CD4-positive, alpha-beta memory T cell (primary cell): Measurements from ENCODE around the gene PDE6A. TPM values are rescaled to one million over a fixed set of nuclear protein-coding genes. Genes with fewer than 3 reads are reported as not detected.
"Not testable (repeated sequence)": the region's sequence is repeated elsewhere in the genome, so short reads cannot be mapped to it uniquely, and the experiment has no call there.

Source experiments
- CTCF ChIA-PET: fragments of 350-600 bp; sonication (Branson Sonifier 250); formaldehyde crosslinking; loops from one replicate; lab custom pipeline; 2021; ENCODE audit warnings: inconsistent platforms; ENCODE audit not compliant: partially characterized antibody; lab: Charles Lee
- POLR2A ChIA-PET: fragments of 350-600 bp; sonication (Branson Sonifier 250); formaldehyde crosslinking; loops from one replicate; lab custom pipeline; 2021; ENCODE audit not compliant: partially characterized antibody; lab: Charles Lee
- DNase-seq, 5 donors: peaks; one replicate each; pipeline versions ENCODE4 v3.0.0 to v3.0.0-alpha.2; 2020 to 2022; ENCODE audit warnings: mixed read lengths in 1 of 5
- H3K27ac ChIP-seq: one replicate; pipeline ENCODE4 v1.7.0; 2013; ENCODE audit warnings: low read depth, low read length
- H3K27me3 ChIP-seq: 2 replicates; pipeline ENCODE4 v1.7.0; 2013; ENCODE audit warnings: mild to moderate bottlenecking, low read length, moderate library complexity; ENCODE audit not compliant: insufficient read depth
- H3K36me3 ChIP-seq: 2 replicates; pipeline ENCODE4 v1.7.0; 2013; ENCODE audit warnings: mild to moderate bottlenecking, low read length, moderate library complexity; ENCODE audit not compliant: insufficient read depth
- H3K4me1 ChIP-seq: 2 replicates; pipeline ENCODE4 v1.7.0; 2013; ENCODE audit warnings: mild to moderate bottlenecking, low read length, moderate library complexity; ENCODE audit not compliant: insufficient read depth
- H3K4me3 ChIP-seq, 2 donors: one replicate each; pipeline ENCODE4 v1.7.0; 2013; ENCODE audit warnings: low read length in 2 of 2, mild to moderate bottlenecking in 1 of 2
- H3K9me3 ChIP-seq, 2 donors: one replicate each; pipeline ENCODE4 v1.7.0; 2013; ENCODE audit warnings: low read length in 2 of 2, control low read depth in 1 of 2; ENCODE audit not compliant: control insufficient read depth in 1 of 2
- H3K27ac Mint-ChIP-seq, 7 donors: one replicate each; pipeline ENCODE4 v1.8.0; 2020 to 2021; ENCODE audit warnings: mixed read lengths in 7 of 7, mild to moderate bottlenecking in 6 of 7, inconsistent platforms in 3 of 7, moderate library complexity in 3 of 7
- H3K27me3 Mint-ChIP-seq, 2 donors: one replicate each; pipeline ENCODE4 v1.8.0; 2020 to 2021; ENCODE audit warnings: mixed read lengths in 2 of 2
- H3K36me3 Mint-ChIP-seq, 2 donors: one replicate each; pipeline ENCODE4 v1.8.0; 2020 to 2021; ENCODE audit warnings: mixed read lengths in 2 of 2, inconsistent platforms in 1 of 2, mild to moderate bottlenecking in 1 of 2
- H3K4me1 Mint-ChIP-seq, 4 donors: one replicate each; pipeline ENCODE4 v1.8.0; 2020 to 2021; ENCODE audit warnings: mixed read lengths in 4 of 4, mild to moderate bottlenecking in 1 of 4
- H3K4me3 Mint-ChIP-seq, 8 donors: one replicate each; pipeline ENCODE4 v1.8.0; 2020 to 2021; ENCODE audit warnings: mixed read lengths in 8 of 8, mild to moderate bottlenecking in 7 of 8, moderate library complexity in 6 of 8, inconsistent platforms in 3 of 8
- H3K9me3 Mint-ChIP-seq, 8 donors: one replicate each; pipeline ENCODE4 v1.8.0; 2020 to 2021; ENCODE audit warnings: mixed read lengths in 8 of 8, mild to moderate bottlenecking in 5 of 8, inconsistent platforms in 3 of 8, moderate library complexity in 1 of 8
- intact Hi-C: fragments of 100-400 bp; cut with micrococcal nuclease; formaldehyde crosslinking; loops from one replicate; pipeline ENCODE4 v1.15.1; 2023
- polyA plus RNA-seq, 2 donors: library from polyadenylated mRNA; unstranded; fragments of 300-500 nt; fragmentation: Illumina TruSeq; gene quantifications; one replicate each; pipeline ENCODE4 v1.2.3, GENCODE V29; 2021
- total RNA-seq, 2 experiments: library from RNA; stranded (reverse); gene quantifications; one replicate each; pipeline ENCODE4 v1.2.3, GENCODE V29; 2021

The PDE6A gene
- total and polyA plus RNA-seq, 4 experiments from 2014 or later = not detected

GRCh38 chr5:149953436-149954121 lies 9.0 kb upstream of the PDE6A start:
- H3K4me3 ChIP-seq = no peak overlapping the region
- H3K27me3 Mint-ChIP-seq = peaks cover 0 to 1% of the 10 kb centered on the region in 2 donors
- no peaks in the 10 kb centered on the region for H3K36me3 Mint-ChIP-seq
- H3K4me1 Mint-ChIP-seq = no peaks in the 10 kb centered on the region
- no peak for DNase-seq
- no peak overlapping the region for H3K27ac Mint-ChIP-seq
- no peak overlapping the region for H3K27ac ChIP-seq
- no peaks in the 10 kb centered on the region for H3K4me1 ChIP-seq
- no peak overlapping the region for H3K4me3 Mint-ChIP-seq
- ChIA-PET CTCF (no interaction called here), POLR2A (no interaction called here)
- no peaks in the 10 kb centered on the region for H3K9me3 ChIP-seq
- no peaks in the 10 kb centered on the region for H3K9me3 Mint-ChIP-seq
- intact Hi-C loops = no loop called here
- H3K27me3 ChIP-seq = no peaks in the 10 kb centered on the region
- no peaks in the 10 kb centered on the region for H3K36me3 ChIP-seq

GRCh38 chr5:149951138-149951749 lies 6.7 kb upstream of the PDE6A start:
- DNase-seq = no peak
- H3K4me3 Mint-ChIP-seq = no peak overlapping the region
- intact Hi-C loops = no loop called here
- peaks cover 0 to 6% of the 10 kb centered on the region in 2 donors for H3K27me3 Mint-ChIP-seq
- H3K4me1 Mint-ChIP-seq = no peaks in the 10 kb centered on the region
- no peaks in the 10 kb centered on the region for H3K27me3 ChIP-seq
- no peak overlapping the region for H3K4me3 ChIP-seq
- ChIA-PET POLR2A (no interaction called here), CTCF (interaction anchor here (2.6 kb wide), 1 partner anchor 8 kb away, joined by 10 read pairs; the partner anchor contains the start of gene SLC26A2)
- no peaks in the 10 kb centered on the region for H3K9me3 ChIP-seq
- no peaks in the 10 kb centered on the region for H3K36me3 ChIP-seq
- no peak overlapping the region for H3K27ac Mint-ChIP-seq
- H3K4me1 ChIP-seq = no peaks in the 10 kb centered on the region
- no peaks in the 10 kb centered on the region for H3K9me3 Mint-ChIP-seq
- H3K27ac ChIP-seq = no peak overlapping the region
- no peaks in the 10 kb centered on the region for H3K36me3 Mint-ChIP-seq

- H3K27me3 ChIP-seq = no peaks in the 10 kb centered on the region
Measured at GRCh38 chr5:149948993-149949392, 4.4 kb upstream of the PDE6A start.

GRCh38 chr5:149946118-149946517 lies 1.5 kb upstream of the PDE6A start:
- DNase-seq = no peak
- H3K4me3 ChIP-seq = no peak overlapping the region
- no peaks in the 10 kb centered on the region for H3K4me1 ChIP-seq
- no peak overlapping the region for H3K27ac Mint-ChIP-seq
- no peak overlapping the region for H3K27ac ChIP-seq
- CTCF ChIA-PET = interaction anchor here (0.6 to 2.2 kb wide), 2 partner anchors 45 to 394 kb away, joined by 5 read pairs; no protein-coding TSS in a partner anchor
- H3K36me3 ChIP-seq = no peaks in the 10 kb centered on the region
- intact Hi-C loops = no loop called here
- H3K27me3 ChIP-seq = no peaks in the 10 kb centered on the region
- H3K4me1 Mint-ChIP-seq = no peaks in the 10 kb centered on the region
- no peaks in the 10 kb centered on the region for H3K36me3 Mint-ChIP-seq
- no peaks in the 10 kb centered on the region for H3K9me3 ChIP-seq
- no peaks in the 10 kb centered on the region for H3K9me3 Mint-ChIP-seq
- H3K27me3 Mint-ChIP-seq = peaks cover 0 to 6% of the 10 kb centered on the region in 2 donors
- POLR2A ChIA-PET = no interaction called here
- no peak overlapping the region for H3K4me3 Mint-ChIP-seq

More at GRCh38 chr5:149948993-149949392, 4.4 kb upstream of the PDE6A start:
- Mint-ChIP-seq H3K4me1 (no peaks in the 10 kb centered on the region), H3K27ac (no peak overlapping the region), H3K4me3 (no peak overlapping the region), H3K27me3 (peaks cover 0 to 6% of the 10 kb centered on the region in 2 donors), H3K9me3 (no peaks in the 10 kb centered on the region), H3K36me3 (no peaks in the 10 kb centered on the region)
- H3K36me3 ChIP-seq = no peaks in the 10 kb centered on the region
- no peak for DNase-seq
- H3K4me3 ChIP-seq = no peak overlapping the region
- no peaks in the 10 kb centered on the region for H3K9me3 ChIP-seq
- H3K4me1 ChIP-seq = no peaks in the 10 kb centered on the region
- ChIA-PET CTCF (interaction anchor here (1.0 to 1.4 kb wide), 2 partner anchors 10 to 42 kb away, joined by 4 to 8 read pairs; no protein-coding TSS in a partner anchor), POLR2A (no interaction called here)
- intact Hi-C loops = no loop called here
- no peak overlapping the region for H3K27ac ChIP-seq

- CTCF ChIA-PET, intact Hi-C loops, H3K4me1 ChIP-seq, H3K4me1 Mint-ChIP-seq, H3K4me3 Mint-ChIP-seq, DNase-seq, H3K4me3 ChIP-seq, H3K36me3 ChIP-seq, H3K27me3 Mint-ChIP-seq, POLR2A ChIA-PET, H3K27ac ChIP-seq, H3K9me3 Mint-ChIP-seq, H3K27me3 ChIP-seq, H3K36me3 Mint-ChIP-seq, H3K27ac Mint-ChIP-seq, H3K9me3 ChIP-seq: not testable (repeated sequence)
Measured at GRCh38 chr5:149943177-149943949, 1.2 kb downstream of the PDE6A start.

GRCh38 chr5:149942741-149943169 lies 1.8 kb downstream of the PDE6A start:
- H3K27me3 ChIP-seq, H3K9me3 Mint-ChIP-seq, POLR2A ChIA-PET, H3K27me3 Mint-ChIP-seq, H3K36me3 ChIP-seq, intact Hi-C loops, H3K27ac Mint-ChIP-seq, CTCF ChIA-PET, DNase-seq, H3K4me3 Mint-ChIP-seq, H3K4me1 ChIP-seq, H3K9me3 ChIP-seq, H3K27ac ChIP-seq, H3K4me3 ChIP-seq, H3K4me1 Mint-ChIP-seq, H3K36me3 Mint-ChIP-seq: not testable (repeated sequence)

- H3K27me3 ChIP-seq = no peaks in the 10 kb centered on the region
- no peaks in the 10 kb centered on the region for H3K9me3 ChIP-seq
- ChIA-PET POLR2A (no interaction called here), CTCF (no interaction called here)
- Mint-ChIP-seq H3K4me3 (no peak overlapping the region), H3K4me1 (no peaks in the 10 kb centered on the region), H3K27ac (no peak overlapping the region), H3K9me3 (no peaks in the 10 kb centered on the region), H3K36me3 (no peaks in the 10 kb centered on the region), H3K27me3 (no peaks in the 10 kb centered on the region)
- no peaks in the 10 kb centered on the region for H3K36me3 ChIP-seq
- H3K4me3 ChIP-seq = no peak overlapping the region
- intact Hi-C loops = no loop called here
- DNase-seq = no peak
- no peak overlapping the region for H3K27ac ChIP-seq
- no peaks in the 10 kb centered on the region for H3K4me1 ChIP-seq
Measured at GRCh38 chr5:149942199-149942598, 2.4 kb downstream of the PDE6A start.
